ENCODE measurements around the gene RNF14.

- peak; percentile 11 for TF ChIP-seq CTCF (IDR thresholded peaks at IDR 0.05)
- TF ChIP-seq ZFX (IDR thresholded peaks at IDR 0.05; ENCODE audit: borderline replicate concordance), result no peak
Observed at GRCh38 chr5:142012792-142013388, 44.0 kb downstream of the RNF14 start, which contains the start of gene GNPDA1.
